Measurements from ENCODE around the gene FDX2. TPM values are rescaled to one million over a fixed set of nuclear protein-coding genes. Genes with fewer than 3 reads are reported as not detected.

FDX2 gene
- total and polyA plus RNA-seq, 2 donors (not counting 3 experiments of a cell fraction or from before 2014, with no cell fraction given) = 20.5 to 59.8 TPM

- no peak overlapping the region for H3K4me3 ChIP-seq (replicated peaks in 1 of 3; ENCODE audit: insufficient read depth in 1 of 3, low read depth in 1 of 3, low read length in 3 of 3)
- intact Hi-C loops (cut with micrococcal nuclease) (no loop called here), dilution Hi-C loops (cut with MboI; ENCODE audit: extremely low pct_ligation_motif_present, low sequenced_read_pairs) (no loop called here)
- DNase-seq (ENCODE audit: low read depth, low spot score) (no peak), FAIRE-seq (no peak)
- TF ChIP-seq FOS (IDR thresholded peaks at IDR 0.05; ENCODE audit: borderline replicate concordance, insufficient read depth, low read length) (no peak), POLR2A (IDR thresholded peaks at IDR 0.05; ENCODE audit: low read depth, low read length) (no peak), JUN (IDR thresholded peaks at IDR 0.05; ENCODE audit: borderline replicate concordance, insufficient read depth, insufficient read length, low read depth) (no peak), GATA2 (IDR thresholded peaks at IDR 0.05; ENCODE audit: insufficient read depth, insufficient read length, low read depth, low read length) (no peak), MAX (IDR thresholded peaks at IDR 0.05; ENCODE audit: insufficient read depth, insufficient read length) (no peak), CTCF (IDR thresholded peaks at IDR 0.05; ENCODE audit: extremely low read depth in 1 of 2, insufficient read depth in 1 of 2, low read depth in 1 of 2, low read length in 2 of 2) (no peak), MYC (IDR thresholded peaks at IDR 0.05; ENCODE audit: low read depth, low read length) (no peak), POLR2AphosphoS5 (IDR thresholded peaks at IDR 0.05; ENCODE audit: insufficient read depth, low read depth, low read length) (no peak), EZH2 (IDR thresholded peaks at IDR 0.05; ENCODE audit: borderline replicate concordance, low read depth, low read length, severe bottlenecking) (no peak)
- peaks cover 0 to 8% of the 10 kb centered on the region in 2 experiments for H3K36me3 ChIP-seq (ENCODE audit: control insufficient read depth in 2 of 2, extremely low read depth in 1 of 2, insufficient read depth in 2 of 2, low read length in 2 of 2)
- H3K4me2 ChIP-seq (ENCODE audit: insufficient read depth, low read length) = no peak overlapping the region
- no TSS peak for BruUV-seq (replicated peaks)
- no peak overlapping the region for H2AFZ ChIP-seq (ENCODE audit: low read depth, low read length)
- H3K9me3 ChIP-seq (replicated peaks; ENCODE audit: control insufficient read depth, insufficient read depth, low read length) = no peaks in the 10 kb centered on the region
- no peaks in the 10 kb centered on the region for H3K79me2 ChIP-seq (ENCODE audit: control insufficient read depth, insufficient read depth, low read length)
- POLR2A ChIA-PET = no interaction called here
- H3K9me1 ChIP-seq (replicated peaks; ENCODE audit: control insufficient read depth, extremely low read depth, insufficient read depth, low read length) = no peaks in the 10 kb centered on the region
- H3K27ac ChIP-seq (ENCODE audit: insufficient read depth, low read depth, low read length) = no peak overlapping the region
- H3K27me3 ChIP-seq (ENCODE audit: control insufficient read depth in 2 of 2, insufficient read depth in 2 of 2, low read length in 2 of 2) = no peaks in the 10 kb centered on the region
- H3K9ac ChIP-seq (replicated peaks; ENCODE audit: extremely low read depth, insufficient read depth, low read length) = no peak overlapping the region
- H4K20me1 ChIP-seq (replicated peaks; ENCODE audit: control insufficient read depth, extremely low read depth, insufficient read depth, low read length) = no peaks in the 10 kb centered on the region
- H3K4me1 ChIP-seq (ENCODE audit: control insufficient read depth, extremely low read depth, insufficient read depth, low read length) = no peaks in the 10 kb centered on the region
- CTCF ChIA-PET = no interaction called here
These were observed 30.7 kb upstream of the FDX2 start for GRCh38 chr19:10346509-10346908.
